ENCODE results near the gene SPN. TPM values are rescaled to one million over a fixed set of nuclear protein-coding genes. Genes with fewer than 3 reads are reported as not detected.

SPN gene
- total and polyA plus RNA-seq, 2 donors (not counting 1 experiment from before 2014, with no cell fraction given): 0.01 TPM; not detected in 1

DNA sequence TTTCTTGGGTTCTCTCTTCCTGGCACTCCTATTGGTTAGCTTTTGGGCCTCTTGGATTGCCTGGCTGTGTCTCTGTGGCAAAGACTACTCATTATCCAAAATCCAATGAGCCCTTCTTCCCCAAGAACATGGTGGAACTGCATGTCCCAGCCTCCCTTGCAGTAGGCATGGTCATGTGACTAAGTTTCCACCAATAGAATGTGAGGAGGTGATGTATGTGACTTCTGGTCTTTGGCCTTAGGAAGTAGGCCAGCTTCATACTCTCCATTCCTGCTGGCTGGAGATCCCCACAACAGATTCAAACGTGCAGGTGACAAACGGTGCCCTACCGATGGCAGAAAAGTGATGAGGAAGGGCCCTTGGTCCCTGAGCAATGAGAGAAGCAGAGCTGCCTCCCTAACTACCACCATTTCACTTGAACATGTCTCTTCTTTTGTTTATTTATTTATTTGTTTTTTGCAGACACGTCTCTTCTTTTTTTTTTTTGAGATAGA, 17.3 kb upstream of the SPN start:
- Histone ChIP-seq H3K4me2 (ENCODE audit: extremely low read depth, insufficient read depth, low read length) (no peak overlapping the region), H3K27me3 (ENCODE audit: control insufficient read depth, insufficient read depth, low read length) (no peaks in the 10 kb centered on the region), H3K79me2 (ENCODE audit: control insufficient read depth, insufficient read depth, low read length) (no peaks in the 10 kb centered on the region), H3K9me3 (ENCODE audit: control insufficient read depth, insufficient read depth, low read depth, low read length) (no peaks in the 10 kb centered on the region), H3K9ac (ENCODE audit: insufficient read depth, low read length) (no peak overlapping the region), H3K4me3 (replicated peaks in 1 of 4; ENCODE audit: control extremely low read depth in 1 of 4, insufficient read depth in 1 of 4, low read depth in 3 of 4, low read length in 4 of 4) (no peak overlapping the region), H3K27ac (ENCODE audit: insufficient read depth, low read length) (no peak overlapping the region), H2AFZ (ENCODE audit: low read length) (no peak overlapping the region), H4K20me1 (ENCODE audit: control insufficient read depth, extremely low read depth, insufficient read depth, low read length) (no peaks in the 10 kb centered on the region), H3K4me1 (ENCODE audit: control insufficient read depth, extremely low read depth, insufficient read depth, low read length) (no peaks in the 10 kb centered on the region), H3K36me3 (ENCODE audit: control insufficient read depth, insufficient read depth, low read length) (no peaks in the 10 kb centered on the region)
- peak in 1 of 2 donors; percentile 33 for DNase-seq (ENCODE audit: low read depth in 2 of 2)
- TF ChIP-seq EZH2 (IDR thresholded peaks at IDR 0.05; ENCODE audit: low read length, missing control alignments): no peak
- TF ChIP-seq, protein P1, sequence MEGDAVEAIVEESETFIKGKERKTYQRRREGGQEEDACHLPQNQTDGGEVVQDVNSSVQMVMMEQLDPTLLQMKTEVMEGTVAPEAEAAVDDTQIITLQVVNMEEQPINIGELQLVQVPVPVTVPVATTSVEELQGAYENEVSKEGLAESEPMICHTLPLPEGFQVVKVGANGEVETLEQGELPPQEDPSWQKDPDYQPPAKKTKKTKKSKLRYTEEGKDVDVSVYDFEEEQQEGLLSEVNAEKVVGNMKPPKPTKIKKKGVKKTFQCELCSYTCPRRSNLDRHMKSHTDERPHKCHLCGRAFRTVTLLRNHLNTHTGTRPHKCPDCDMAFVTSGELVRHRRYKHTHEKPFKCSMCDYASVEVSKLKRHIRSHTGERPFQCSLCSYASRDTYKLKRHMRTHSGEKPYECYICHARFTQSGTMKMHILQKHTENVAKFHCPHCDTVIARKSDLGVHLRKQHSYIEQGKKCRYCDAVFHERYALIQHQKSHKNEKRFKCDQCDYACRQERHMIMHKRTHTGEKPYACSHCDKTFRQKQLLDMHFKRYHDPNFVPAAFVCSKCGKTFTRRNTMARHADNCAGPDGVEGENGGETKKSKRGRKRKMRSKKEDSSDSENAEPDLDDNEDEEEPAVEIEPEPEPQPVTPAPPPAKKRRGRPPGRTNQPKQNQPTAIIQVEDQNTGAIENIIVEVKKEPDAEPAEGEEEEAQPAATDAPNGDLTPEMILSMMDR (conservative IDR thresholded peaks at IDR 0.05 in 1 of 2, IDR thresholded peaks at IDR 0.05 in 1 of 2; ENCODE audit: low read depth in 1 of 2, low read length in 2 of 2): no peak

- Histone ChIP-seq H3K36me3 (ENCODE audit: control insufficient read depth, insufficient read depth, low read length) (no peaks in the 10 kb centered on the region), H3K4me2 (ENCODE audit: extremely low read depth, insufficient read depth, low read length) (no peak overlapping the region), H3K4me3 (replicated peaks in 1 of 4; ENCODE audit: control extremely low read depth in 1 of 4, insufficient read depth in 1 of 4, low read depth in 3 of 4, low read length in 4 of 4) (no peak overlapping the region), H3K27ac (ENCODE audit: insufficient read depth, low read length) (no peak overlapping the region), H3K27me3 (ENCODE audit: control insufficient read depth, insufficient read depth, low read length) (no peaks in the 10 kb centered on the region), H2AFZ (ENCODE audit: low read length) (no peak overlapping the region), H3K9me3 (ENCODE audit: control insufficient read depth, insufficient read depth, low read depth, low read length) (no peaks in the 10 kb centered on the region), H3K9ac (ENCODE audit: insufficient read depth, low read length) (no peak overlapping the region), H4K20me1 (ENCODE audit: control insufficient read depth, extremely low read depth, insufficient read depth, low read length) (no peaks in the 10 kb centered on the region), H3K79me2 (ENCODE audit: control insufficient read depth, insufficient read depth, low read length) (no peaks in the 10 kb centered on the region), H3K4me1 (ENCODE audit: control insufficient read depth, extremely low read depth, insufficient read depth, low read length) (no peaks in the 10 kb centered on the region)
- DNase-seq (ENCODE audit: low read depth in 2 of 2): no peak
- TF ChIP-seq, protein P1 (conservative IDR thresholded peaks at IDR 0.05 in 1 of 2, IDR thresholded peaks at IDR 0.05 in 1 of 2; ENCODE audit: low read depth in 1 of 2, low read length in 2 of 2): no peak
- TF ChIP-seq EZH2 (IDR thresholded peaks at IDR 0.05; ENCODE audit: low read length, missing control alignments): no peak
Observed at GRCh38 chr16:29646947-29647346, 16.1 kb upstream of the SPN start.

DNA sequence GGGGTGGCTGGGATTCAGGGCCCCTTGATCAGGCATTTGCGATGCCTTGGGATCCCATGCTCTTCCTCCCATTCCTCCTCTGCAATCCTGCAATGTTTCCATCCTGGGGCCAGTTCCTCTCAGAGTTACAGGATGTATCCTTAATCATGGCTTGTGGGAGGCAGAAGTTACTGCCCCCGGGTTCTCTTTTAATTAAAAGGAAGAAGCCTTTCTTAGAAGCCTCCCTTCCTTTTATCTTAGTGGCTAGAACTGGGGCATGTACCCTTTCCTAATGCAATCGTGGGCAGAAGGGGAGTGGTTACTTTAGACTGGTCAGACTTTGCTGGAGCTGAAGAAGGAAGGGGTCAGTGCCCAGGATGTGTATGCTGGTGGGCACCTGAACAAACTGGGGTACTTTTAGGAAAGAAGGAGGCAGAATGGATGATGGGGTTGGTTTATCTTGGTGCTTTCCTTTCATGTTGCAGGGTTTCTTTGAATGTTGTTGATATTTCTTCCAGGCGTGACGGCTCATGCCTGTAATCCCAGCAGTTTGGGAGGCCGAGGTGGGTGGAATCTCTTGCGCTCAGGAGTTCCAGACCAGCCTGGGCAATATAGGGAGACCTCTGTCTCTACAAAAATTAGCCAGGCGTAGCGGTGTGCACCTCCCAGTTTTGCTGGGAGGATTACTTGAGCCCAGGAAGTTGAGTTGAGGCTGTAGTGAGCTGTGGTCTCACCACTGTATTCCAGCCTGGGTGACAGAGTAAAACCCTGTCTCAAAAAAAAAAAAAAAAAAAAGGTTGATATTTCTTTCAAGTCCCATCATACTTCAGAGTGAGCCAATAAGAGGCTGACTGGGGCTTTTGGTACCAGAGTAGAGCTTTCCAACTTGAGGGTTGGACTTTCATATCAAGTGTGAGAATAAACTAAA, 13.2 kb upstream of the SPN start:
- no peaks in the 10 kb centered on the region for H3K79me2 ChIP-seq (ENCODE audit: control insufficient read depth, insufficient read depth, low read length)
- H3K4me2 ChIP-seq (ENCODE audit: extremely low read depth, insufficient read depth, low read length): no peak overlapping the region
- no peaks in the 10 kb centered on the region for H4K20me1 ChIP-seq (ENCODE audit: control insufficient read depth, extremely low read depth, insufficient read depth, low read length)
- H2AFZ ChIP-seq (ENCODE audit: low read length): no peak overlapping the region
- no peaks in the 10 kb centered on the region for H3K36me3 ChIP-seq (ENCODE audit: control insufficient read depth, insufficient read depth, low read length)
- no peak overlapping the region for H3K4me3 ChIP-seq (replicated peaks in 1 of 4; ENCODE audit: control extremely low read depth in 1 of 4, insufficient read depth in 1 of 4, low read depth in 3 of 4, low read length in 4 of 4)
- H3K4me1 ChIP-seq (ENCODE audit: control insufficient read depth, extremely low read depth, insufficient read depth, low read length): no peaks in the 10 kb centered on the region
- no peaks in the 10 kb centered on the region for H3K27me3 ChIP-seq (ENCODE audit: control insufficient read depth, insufficient read depth, low read length)
- H3K9ac ChIP-seq (ENCODE audit: insufficient read depth, low read length): no peak overlapping the region
- DNase-seq (ENCODE audit: low read depth in 2 of 2): no peak
- no peak overlapping the region for H3K27ac ChIP-seq (ENCODE audit: insufficient read depth, low read length)
- TF ChIP-seq, protein P1 (conservative IDR thresholded peaks at IDR 0.05 in 1 of 2, IDR thresholded peaks at IDR 0.05 in 1 of 2; ENCODE audit: low read depth in 1 of 2, low read length in 2 of 2): no peak
- TF ChIP-seq EZH2 (IDR thresholded peaks at IDR 0.05; ENCODE audit: low read length, missing control alignments): no peak
- H3K9me3 ChIP-seq (ENCODE audit: control insufficient read depth, insufficient read depth, low read depth, low read length): no peaks in the 10 kb centered on the region
